Vagina (tissue), 2 donors: ENCODE data around the gene GALNTL6.

ENCODE experiments used
- POLR2A ChIP-seq, 2 donors: fragments of 450-650 bp; IDR thresholded peaks; one replicate each; pipeline ENCODE4 v1.6.1; 2017; ENCODE audit warnings: antibody characterized with exemption in 2 of 2, mild to moderate bottlenecking in 2 of 2, moderate library complexity in 2 of 2
- POLR2AphosphoS5 ChIP-seq, 2 donors: sonication (generic); formaldehyde crosslinking; IDR thresholded peaks; one replicate each; pipeline ENCODE4 v1.9.0; 2017; ENCODE audit warnings: antibody characterized with exemption in 2 of 2, mild to moderate bottlenecking in 2 of 2, low read depth in 1 of 2; ENCODE audit not compliant: insufficient read depth in 1 of 2
- TF ChIP-seq, protein P1 (sequence below), 3 experiments: fragments of 450-650 bp in 2 of 3; fragments of 200-600 bp in 1 of 3; sonication (generic) in 1 of 3; IDR thresholded peaks; one replicate each; pipeline ENCODE4 v1.5.1; 2017 to 2019; ENCODE audit warnings: antibody characterized with exemption in 3 of 3, mild to moderate bottlenecking in 2 of 3, moderate library complexity in 2 of 3

DNA sequence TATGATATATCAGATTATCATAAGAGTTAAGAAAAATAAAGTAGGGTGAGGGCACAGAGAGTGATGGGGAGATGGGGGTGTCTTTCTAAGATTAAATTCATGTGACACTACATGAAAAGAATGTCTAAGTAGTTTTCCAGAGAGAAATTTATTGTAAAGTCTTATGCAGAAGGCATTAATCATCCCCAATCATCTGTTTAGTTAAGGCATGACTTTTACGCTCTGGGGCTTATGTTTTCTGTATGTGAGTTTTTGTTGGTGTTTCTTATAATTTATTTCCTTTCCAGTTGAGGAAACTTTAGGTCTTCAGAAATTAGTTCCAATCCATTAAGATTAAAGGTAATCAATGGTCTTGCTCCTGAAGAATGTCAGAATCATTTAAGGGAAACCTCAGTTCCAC, 972.4 kb downstream of the GALNTL6 start:
- TF ChIP-seq, protein P1, sequence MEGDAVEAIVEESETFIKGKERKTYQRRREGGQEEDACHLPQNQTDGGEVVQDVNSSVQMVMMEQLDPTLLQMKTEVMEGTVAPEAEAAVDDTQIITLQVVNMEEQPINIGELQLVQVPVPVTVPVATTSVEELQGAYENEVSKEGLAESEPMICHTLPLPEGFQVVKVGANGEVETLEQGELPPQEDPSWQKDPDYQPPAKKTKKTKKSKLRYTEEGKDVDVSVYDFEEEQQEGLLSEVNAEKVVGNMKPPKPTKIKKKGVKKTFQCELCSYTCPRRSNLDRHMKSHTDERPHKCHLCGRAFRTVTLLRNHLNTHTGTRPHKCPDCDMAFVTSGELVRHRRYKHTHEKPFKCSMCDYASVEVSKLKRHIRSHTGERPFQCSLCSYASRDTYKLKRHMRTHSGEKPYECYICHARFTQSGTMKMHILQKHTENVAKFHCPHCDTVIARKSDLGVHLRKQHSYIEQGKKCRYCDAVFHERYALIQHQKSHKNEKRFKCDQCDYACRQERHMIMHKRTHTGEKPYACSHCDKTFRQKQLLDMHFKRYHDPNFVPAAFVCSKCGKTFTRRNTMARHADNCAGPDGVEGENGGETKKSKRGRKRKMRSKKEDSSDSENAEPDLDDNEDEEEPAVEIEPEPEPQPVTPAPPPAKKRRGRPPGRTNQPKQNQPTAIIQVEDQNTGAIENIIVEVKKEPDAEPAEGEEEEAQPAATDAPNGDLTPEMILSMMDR (IDR thresholded peaks at IDR 0.05), result no peak
- TF ChIP-seq POLR2A (IDR thresholded peaks at IDR 0.05) (no peak), POLR2AphosphoS5 (IDR thresholded peaks at IDR 0.05; ENCODE audit: insufficient read depth in 1 of 2, low read depth in 1 of 2) (no peak)
